GM18519 (cell line): ENCODE data around the gene OPTN.
"Not testable (repeated sequence)": the region's sequence is repeated elsewhere in the genome, so short reads cannot be mapped to it uniquely, and the experiment has no call there.

Experiments used
- ATAC-seq: cut with Tn5 transposase; IDR thresholded peaks from one replicate; pipeline ENCODE4 v1.9.1; 2021; ENCODE audit warnings: mild to moderate bottlenecking, moderate library complexity; ENCODE audit not compliant: unreplicated experiment, low FRiP score

The OPTN gene

GRCh38 chr10:13087986-13088618, 11.9 kb upstream of the OPTN start:
- ATAC-seq = no peak

- no peak for ATAC-seq
Observed at GRCh38 chr10:13089345-13089744, 10.6 kb upstream of the OPTN start.

- ATAC-seq = no peak
Observed at GRCh38 chr10:13090289-13090688, 9.7 kb upstream of the OPTN start.

GRCh38 chr10:13091801-13092200, 8.2 kb upstream of the OPTN start:
- ATAC-seq = no peak

GRCh38 chr10:13092291-13093102, 7.5 kb upstream of the OPTN start:
- ATAC-seq = no peak

- ATAC-seq = not testable (repeated sequence)
Observed at GRCh38 chr10:13094082-13094481, 5.9 kb upstream of the OPTN start.

- ATAC-seq = no peak
Observed at GRCh38 chr10:13095094-13095493, 4.9 kb upstream of the OPTN start.

- ATAC-seq = no peak
Observed at GRCh38 chr10:13095929-13096328, 4.0 kb upstream of the OPTN start.

- no peak for ATAC-seq
Observed at GRCh38 chr10:13099144-13099665, 758 bp upstream of the OPTN start.

GRCh38 chr10:13100349-13101294, 659 bp downstream of the OPTN start:
- ATAC-seq = peak; percentile 29

- ATAC-seq = no peak
Observed at GRCh38 chr10:13102002-13102794, 2.2 kb downstream of the OPTN start.

GRCh38 chr10:13103554-13103953, 3.6 kb downstream of the OPTN start:
- no peak for ATAC-seq

- ATAC-seq = no peak
Observed at GRCh38 chr10:13104697-13105096, 4.7 kb downstream of the OPTN start.

- ATAC-seq = no peak
Observed at GRCh38 chr10:13105184-13105583, 5.2 kb downstream of the OPTN start.

GRCh38 chr10:13106387-13107045, 6.6 kb downstream of the OPTN start:
- no peak for ATAC-seq

GRCh38 chr10:13110908-13111307, 10.9 kb downstream of the OPTN start:
- ATAC-seq = no peak

GRCh38 chr10:13113544-13113943, 13.6 kb downstream of the OPTN start:
- no peak for ATAC-seq

GRCh38 chr10:13115832-13116803, 16.2 kb downstream of the OPTN start:
- ATAC-seq = no peak
